ENCODE measurements around the gene ARFGEF2. TPM values are rescaled to one million over a fixed set of nuclear protein-coding genes. Genes with fewer than 3 reads are reported as not detected.
"Not testable (repeated sequence)": the region's sequence is repeated elsewhere in the genome, so short reads cannot be mapped to it uniquely, and the experiment has no call there.

Gene ARFGEF2
- 26.5 TPM for total RNA-seq

GRCh38 chr20:48921168-48921882 lies at the start of gene ARFGEF2:
TSS of gene ARFGEF2 (plus strand) at chr20:48921711. CDS start at chr20:48921890, 179 bp downstream.
- intact Hi-C loops (cut with DNase I) = no loop called here
- ATAC-seq (peak; percentile 99), DNase-seq (ENCODE audit: low spot score) (peak; percentile 96)

- intact Hi-C loops (cut with DNase I) = no loop called here
Measured at GRCh38 chr20:48875233-48875913, 46.1 kb upstream of the ARFGEF2 start.

GRCh38 chr20:48875914-48876240 lies 45.6 kb upstream of the ARFGEF2 start:
- intact Hi-C loops (cut with DNase I) = no loop called here
- DNase-seq (ENCODE audit: low spot score) (no peak), ATAC-seq (peak; percentile 38)

More at GRCh38 chr20:48875233-48875913, 46.1 kb upstream of the ARFGEF2 start:
- DNase-seq (ENCODE audit: low spot score) (no peak), ATAC-seq (no peak)

GRCh38 chr20:48877304-48877703 lies 44.2 kb upstream of the ARFGEF2 start:
- DNase-seq (ENCODE audit: low spot score) = no peak
- ATAC-seq = peak; percentile 86
- intact Hi-C loops (cut with DNase I) = no loop called here

- no peak for ATAC-seq
- intact Hi-C loops (cut with DNase I) = no loop called here
- DNase-seq (ENCODE audit: low spot score) = no peak
Measured at GRCh38 chr20:48878534-48879248, 42.8 kb upstream of the ARFGEF2 start.

- DNase-seq (ENCODE audit: low spot score) (no peak), ATAC-seq (no peak)
- intact Hi-C loops (cut with DNase I) = no loop called here
Measured at GRCh38 chr20:48879612-48880245, 41.8 kb upstream of the ARFGEF2 start.

GRCh38 chr20:48880331-48880730 lies 41.2 kb upstream of the ARFGEF2 start:
- DNase-seq (ENCODE audit: low spot score) (no peak), ATAC-seq (no peak)
- intact Hi-C loops (cut with DNase I) = no loop called here

GRCh38 chr20:48880981-48881657 lies 40.4 kb upstream of the ARFGEF2 start:
- intact Hi-C loops (cut with DNase I) = no loop called here
- ATAC-seq (no peak), DNase-seq (ENCODE audit: low spot score) (no peak)

- DNase-seq (ENCODE audit: low spot score) (no peak), ATAC-seq (no peak)
- intact Hi-C loops (cut with DNase I) = no loop called here
Measured at GRCh38 chr20:48885237-48885636, 36.3 kb upstream of the ARFGEF2 start.

- peak; percentile 39 for DNase-seq (ENCODE audit: low spot score)
- no peak for ATAC-seq
- intact Hi-C loops (cut with DNase I) = no loop called here
Measured at GRCh38 chr20:48886194-48886593, 35.3 kb upstream of the ARFGEF2 start.

- DNase-seq (ENCODE audit: low spot score) (no peak), ATAC-seq (no peak)
- intact Hi-C loops (cut with DNase I) = no loop called here
Measured at GRCh38 chr20:48886811-48887210, 34.7 kb upstream of the ARFGEF2 start.

- ATAC-seq; intact Hi-C loops (cut with DNase I); DNase-seq (ENCODE audit: low spot score): not testable (repeated sequence)
Measured at GRCh38 chr20:48888517-48888916, 33.0 kb upstream of the ARFGEF2 start.

- ATAC-seq = no peak
- no peak for DNase-seq (ENCODE audit: low spot score)
- intact Hi-C loops (cut with DNase I) = no loop called here
Measured at GRCh38 chr20:48889140-48889790, 32.2 kb upstream of the ARFGEF2 start.

- intact Hi-C loops (cut with DNase I) = no loop called here
- DNase-seq (ENCODE audit: low spot score) = peak; percentile 25
- ATAC-seq = no peak
Measured at GRCh38 chr20:48891235-48892048, 30.1 kb upstream of the ARFGEF2 start.

- no peak for DNase-seq (ENCODE audit: low spot score)
- ATAC-seq = no peak
- intact Hi-C loops (cut with DNase I) = no loop called here
Measured at GRCh38 chr20:48892049-48892470, 29.5 kb upstream of the ARFGEF2 start.

GRCh38 chr20:48892891-48893290 lies 28.6 kb upstream of the ARFGEF2 start:
- intact Hi-C loops (cut with DNase I) = no loop called here
- no peak for DNase-seq (ENCODE audit: low spot score)
- ATAC-seq = no peak

GRCh38 chr20:48893374-48893773 lies 28.1 kb upstream of the ARFGEF2 start:
- no peak for DNase-seq (ENCODE audit: low spot score)
- no peak for ATAC-seq
- intact Hi-C loops (cut with DNase I) = no loop called here

Measured in sciatic nerve (tissue), 2 donors.